HG03558 (cell line): Measurements from ENCODE around the gene TNC.

Source experiments
- ATAC-seq: cut with Tn5 transposase; IDR thresholded peaks from one replicate; pipeline ENCODE4 v1.9.1; 2021; ENCODE audit warnings: moderate number of reproducible peaks; ENCODE audit not compliant: unreplicated experiment; ENCODE audit errors: extremely low read depth

The TNC gene

GRCh38 chr9:115117999-115118878, at the start of gene TNC:
Gene TNC (minus strand): TSS chr9:115118157. CDS start chr9:115091018, 27,139 bp downstream.
- no peak for ATAC-seq

- ATAC-seq = no peak
Measured at GRCh38 chr9:115167175-115167574, 49.2 kb upstream of the TNC start.

- ATAC-seq = no peak
Measured at GRCh38 chr9:115165233-115165632, 47.3 kb upstream of the TNC start.

GRCh38 chr9:115164511-115164974, 46.6 kb upstream of the TNC start:
- no peak for ATAC-seq

GRCh38 chr9:115162946-115163345, 45.0 kb upstream of the TNC start:
- ATAC-seq = no peak

GRCh38 chr9:115161446-115161845, 43.5 kb upstream of the TNC start:
- no peak for ATAC-seq

- ATAC-seq = no peak
Measured at GRCh38 chr9:115158661-115159481, 40.9 kb upstream of the TNC start.

GRCh38 chr9:115157245-115157674, 39.3 kb upstream of the TNC start:
- no peak for ATAC-seq

- no peak for ATAC-seq
Measured at GRCh38 chr9:115155037-115155436, 37.1 kb upstream of the TNC start.

GRCh38 chr9:115154617-115155016, 36.7 kb upstream of the TNC start:
- no peak for ATAC-seq

- no peak for ATAC-seq
Measured at GRCh38 chr9:115152281-115152820, 34.4 kb upstream of the TNC start.

- no peak for ATAC-seq
Measured at GRCh38 chr9:115148721-115149120, 30.8 kb upstream of the TNC start.

- ATAC-seq = no peak
Measured at GRCh38 chr9:115146581-115147021, 28.6 kb upstream of the TNC start.

- ATAC-seq = no peak
Measured at GRCh38 chr9:115144706-115145105, 26.7 kb upstream of the TNC start.

- ATAC-seq = no peak
Measured at GRCh38 chr9:115143689-115144088, 25.7 kb upstream of the TNC start.

GRCh38 chr9:115142517-115143270, 24.7 kb upstream of the TNC start:
- no peak for ATAC-seq

- ATAC-seq = no peak
Measured at GRCh38 chr9:115142090-115142489, 24.1 kb upstream of the TNC start.

- ATAC-seq = no peak
Measured at GRCh38 chr9:115141612-115142011, 23.7 kb upstream of the TNC start.

GRCh38 chr9:115138151-115138550, 20.2 kb upstream of the TNC start:
- ATAC-seq = no peak

- no peak for ATAC-seq
Measured at GRCh38 chr9:115137526-115137925, 19.6 kb upstream of the TNC start.
